HTR-8/SVneo (cell line): Measurements from ENCODE around the gene CCDC102A.
A peak's percentile ranks its signal among the peaks of the same experiment; 100 is the strongest.
"Not testable (repeated sequence)": the region's sequence is repeated elsewhere in the genome, so short reads cannot be mapped to it uniquely, and the experiment has no call there.

Source experiments
- DNase-seq: peaks from one replicate; pipeline ENCODE4 v3.0.0; 2011; ENCODE audit warnings: low spot score, mixed read lengths; ENCODE audit not compliant: insufficient read length
- FAIRE-seq: peaks from 2 replicates; lab custom pipeline; 2011; peaks lifted over from hg19 to GRCh38; lab: Jason Lieb, UNC

The CCDC102A gene

GRCh38 chr16:57566436-57566835 is 30.1 kb upstream of the CCDC102A start:
- DNase-seq (no peak), FAIRE-seq (no peak)

- no peak for FAIRE-seq
Observed at GRCh38 chr16:57565461-57565860, 29.1 kb upstream of the CCDC102A start.

DNA sequence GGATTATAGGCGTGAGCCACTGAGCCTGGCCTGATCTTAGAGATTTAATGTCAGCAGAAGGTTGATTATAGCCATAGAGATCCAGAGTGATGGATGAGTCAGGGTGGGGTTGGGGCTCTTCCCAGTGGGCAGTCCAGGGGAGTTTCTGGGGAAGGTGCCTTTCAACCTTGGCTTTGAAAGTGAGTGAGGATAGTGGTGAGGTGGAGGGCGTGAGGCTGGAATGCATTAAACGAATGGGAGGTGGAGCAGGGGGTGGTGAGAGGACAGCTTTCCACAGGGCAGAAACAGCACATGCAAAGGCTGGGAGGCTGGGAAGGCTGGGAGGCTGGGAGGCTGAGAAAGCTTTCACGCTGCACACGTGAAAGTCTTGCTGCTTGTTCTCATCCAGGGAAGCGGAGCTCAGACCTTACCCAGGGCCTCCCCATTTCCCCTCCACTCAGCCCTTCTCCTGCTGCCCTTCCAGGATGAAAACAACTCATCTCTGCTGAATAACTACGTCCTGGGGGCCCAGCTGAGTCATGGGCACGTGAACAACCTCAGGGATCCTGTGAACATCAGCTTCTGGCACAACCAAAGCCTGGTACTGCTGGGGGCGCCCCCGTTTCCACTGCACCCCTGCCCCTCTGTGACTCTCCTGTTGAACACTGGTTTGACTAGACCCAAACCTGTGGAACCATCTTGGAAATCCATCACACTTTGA is 28.4 kb upstream of the CCDC102A start:
- DNase-seq, result peak; percentile 75
- peak; percentile 38 for FAIRE-seq

More at GRCh38 chr16:57565461-57565860, 29.1 kb upstream of the CCDC102A start:
- DNase-seq, result no peak

GRCh38 chr16:57563761-57564160 is 27.4 kb upstream of the CCDC102A start:
- DNase-seq (no peak), FAIRE-seq (no peak)

- DNase-seq (no peak), FAIRE-seq (no peak)
Observed at GRCh38 chr16:57563487-57563750, 27.0 kb upstream of the CCDC102A start.

GRCh38 chr16:57562669-57563486 is 26.5 kb upstream of the CCDC102A start:
- FAIRE-seq (no peak), DNase-seq (no peak)

DNA sequence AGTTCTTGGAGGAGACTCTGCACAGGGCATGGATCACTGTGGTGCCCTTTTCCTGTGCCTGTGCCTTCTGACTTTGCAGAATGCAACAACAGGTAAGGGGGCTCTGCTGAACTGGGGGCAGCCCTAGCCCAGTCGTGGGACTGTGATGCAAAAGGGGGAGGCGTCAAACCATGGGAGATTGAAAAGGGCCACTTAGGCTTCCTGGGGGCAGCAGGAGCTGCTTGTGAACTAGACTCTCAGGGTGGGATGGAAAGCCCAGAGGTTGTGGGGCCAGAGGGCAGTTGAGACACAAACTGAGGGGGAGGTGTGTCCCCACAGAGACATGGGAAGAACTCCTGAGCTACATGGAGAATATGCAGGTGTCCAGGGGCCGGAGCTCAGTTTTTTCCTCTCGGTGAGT is 25.7 kb upstream of the CCDC102A start:
- DNase-seq (no peak), FAIRE-seq (no peak)

- FAIRE-seq (no peak), DNase-seq (no peak)
Observed at GRCh38 chr16:57559072-57559790, 22.9 kb upstream of the CCDC102A start.

- FAIRE-seq (no peak), DNase-seq (no peak)
Observed at GRCh38 chr16:57556941-57557541, 20.7 kb upstream of the CCDC102A start.

DNA sequence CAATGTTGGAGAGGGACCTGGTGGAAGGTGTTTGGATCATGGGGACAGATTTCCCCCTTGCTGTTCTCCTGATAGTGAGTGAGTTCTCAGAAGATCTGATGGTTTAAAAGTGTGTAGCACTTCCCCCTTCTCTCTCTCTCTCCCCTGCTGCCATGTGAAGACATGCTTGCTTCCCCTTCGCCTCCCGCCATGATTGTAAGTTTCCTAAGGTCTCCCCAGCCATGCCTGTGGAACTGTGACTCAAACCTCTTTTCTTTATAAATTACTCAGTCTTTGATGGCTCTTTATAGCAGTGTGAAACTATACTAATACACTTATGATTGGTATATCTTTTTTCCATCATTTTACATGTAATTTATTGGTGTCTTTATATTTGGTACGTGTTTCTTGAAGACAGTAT is 19.5 kb upstream of the CCDC102A start:
- FAIRE-seq, result no peak
- no peak for DNase-seq

GRCh38 chr16:57551057-57551456 is 14.7 kb upstream of the CCDC102A start:
- no peak for DNase-seq
- no peak for FAIRE-seq

DNA sequence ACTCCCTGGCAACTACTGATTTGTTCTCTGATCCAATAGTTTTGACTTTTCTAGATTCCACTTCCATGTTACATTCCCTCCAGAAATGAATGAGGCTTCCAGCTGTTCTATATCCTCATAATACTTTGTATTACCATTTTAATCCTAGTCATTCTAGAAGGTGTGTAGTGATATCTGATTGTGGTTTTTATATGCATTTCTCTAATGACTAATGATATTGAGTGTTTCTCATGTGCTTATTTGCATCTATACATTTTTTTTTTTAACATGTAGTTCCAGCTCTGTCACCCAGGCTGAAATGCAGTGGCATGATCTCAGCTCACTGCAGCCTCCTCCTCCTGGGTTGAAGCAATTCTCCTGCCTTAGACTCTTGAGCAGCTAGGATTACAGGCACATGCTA is 13.4 kb upstream of the CCDC102A start:
- no peak for DNase-seq
- no peak for FAIRE-seq

- no peak for DNase-seq
- no peak for FAIRE-seq
Observed at GRCh38 chr16:57548408-57548807, 12.0 kb upstream of the CCDC102A start.

GRCh38 chr16:57547524-57547923 is 11.2 kb upstream of the CCDC102A start:
- FAIRE-seq, result not testable (repeated sequence)

GRCh38 chr16:57544124-57544653 is 7.8 kb upstream of the CCDC102A start:
- DNase-seq, result no peak
- no peak for FAIRE-seq

More at GRCh38 chr16:57547524-57547923, 11.2 kb upstream of the CCDC102A start:
- not testable (repeated sequence) for DNase-seq

- FAIRE-seq (no peak), DNase-seq (no peak)
Observed at GRCh38 chr16:57541754-57542435, 5.5 kb upstream of the CCDC102A start.

- no peak for DNase-seq
- FAIRE-seq, result no peak
Observed at GRCh38 chr16:57540906-57541753, 4.8 kb upstream of the CCDC102A start.

GRCh38 chr16:57540387-57540786 is 4.0 kb upstream of the CCDC102A start:
- DNase-seq (no peak), FAIRE-seq (no peak)
